K562 (cell line): Measurements from ENCODE around the gene KNTC1.

Experiments used
- BRF1 ChIP-seq: IDR thresholded peaks from 3 replicates; pipeline ENCODE4 v1.6.1; 2011; ENCODE audit warnings: borderline replicate concordance, mild to moderate bottlenecking; ENCODE audit not compliant: insufficient read length; ENCODE audit errors: extremely low read depth
- CBX3 ChIP-seq, 2 experiments: IDR thresholded peaks; 1 replicate in 1 of 2; 2 replicates in 1 of 2; pipeline ENCODE4 v1.6.1; 2012; ENCODE audit warnings: inconsistent platforms in 2 of 2, low read length in 2 of 2, borderline replicate concordance in 1 of 2, control low read depth in 1 of 2
- FOXM1 ChIP-seq, 2 experiments: fragments of 450-650 bp in 1 of 2; sonication (generic) in 1 of 2; formaldehyde crosslinking in 1 of 2; IDR thresholded peaks; 2 replicates each; pipeline versions ENCODE4 v1.6.1 to v1.9.0; 2017 to 2022; ENCODE audit warnings: low read depth in 2 of 2, mild to moderate bottlenecking in 2 of 2, missing genetic modification reagents in 1 of 2, moderate library complexity in 1 of 2
- GTF2E2 ChIP-seq: fragments of 200-800 bp; sonication (Bioruptor generic); IDR thresholded peaks from 2 replicates; pipeline ENCODE4 v1.6.1; 2016; ENCODE audit warnings: missing genetic modification characterization, missing compliant biosample characterization
- RNF2 ChIP-seq: sonication (generic); IDR thresholded peaks from 2 replicates; pipeline ENCODE4 v1.6.1; 2016
- SIN3A ChIP-seq, 2 experiments: fragments of 150-350 bp in 1 of 2; IDR thresholded peaks; 2 replicates each; pipeline ENCODE4 v1.6.1; 2011 to 2016; ENCODE audit warnings: borderline replicate concordance in 2 of 2, low read depth in 2 of 2, low read length in 2 of 2, mild to moderate bottlenecking in 2 of 2, moderate library complexity in 2 of 2; ENCODE audit not compliant: control insufficient read depth in 1 of 2
- SMAD3 ChIP-seq: fragments of 450-650 bp; formaldehyde crosslinking; conservative IDR thresholded peaks from 2 replicates; pipeline ENCODE4 v1.4.0; 2020; ENCODE audit warnings: mild to moderate bottlenecking
- U2AF2 ChIP-seq: fragments of 200-400 bp; formaldehyde crosslinking; optimal IDR thresholded peaks from 2 replicates; pipeline ENCODE3; 2017; ENCODE audit warnings: low read depth, mild to moderate bottlenecking, low read length
- ZC3H4 ChIP-seq: sonication (generic); formaldehyde crosslinking; IDR thresholded peaks from 2 replicates; pipeline ENCODE4 v1.9.0; 2021; ENCODE audit warnings: missing genetic modification reagents, borderline replicate concordance
- ZKSCAN8 ChIP-seq: fragments of 200-800 bp; sonication (Bioruptor generic); IDR thresholded peaks from 2 replicates; pipeline ENCODE4 v1.6.1; 2016; ENCODE audit warnings: missing genetic modification characterization, missing compliant biosample characterization
- ZNF696 ChIP-seq: fragments of 250-450 bp; sonication (Bioruptor Pico); conservative IDR thresholded peaks from 2 replicates; pipeline ENCODE4 v1.4.0; 2020; ENCODE audit warnings: mild to moderate bottlenecking, moderate library complexity
- TF ChIP-seq, protein P1 (sequence below), 3 experiments: IDR thresholded peaks in 2 of 3; conservative IDR thresholded peaks in 1 of 3; 2 replicates each; pipeline ENCODE4 v1.5.1; 2011 to 2012; ENCODE audit warnings: low read length in 3 of 3, mild to moderate bottlenecking in 3 of 3, control low read depth in 2 of 3, improper control_type of control experiment in 1 of 3, inconsistent platforms in 1 of 3, low read depth in 1 of 3, mixed read lengths in 1 of 3, moderate library complexity in 1 of 3; ENCODE audit not compliant: insufficient read depth in 2 of 3
- TF ChIP-seq, protein P2 (sequence below): sonication (generic); formaldehyde crosslinking; IDR thresholded peaks from 2 replicates; pipeline ENCODE4 v1.8.0; 2023; ENCODE audit warnings: mild to moderate bottlenecking, missing genetic modification reagents

DNA sequence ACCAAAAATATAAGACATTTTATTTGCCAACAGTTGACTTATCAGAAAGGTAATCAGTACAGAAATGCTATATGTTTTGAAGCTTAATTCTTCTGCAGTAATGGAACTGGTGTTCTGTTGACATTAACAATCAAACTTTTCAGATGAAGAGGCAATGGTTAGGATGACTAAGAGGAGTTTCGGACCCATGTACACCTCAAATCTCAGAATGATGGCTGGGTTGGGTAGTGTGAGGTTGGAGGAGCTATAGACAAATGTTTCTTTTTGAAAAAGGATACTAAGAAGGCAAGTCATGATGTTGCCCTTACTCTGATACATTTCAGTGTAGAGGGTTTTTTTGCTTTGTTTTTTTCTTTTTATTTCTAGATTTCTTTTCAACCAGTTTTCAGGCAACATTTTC is 66.9 kb downstream of the KNTC1 start:
- TF ChIP-seq ZNF696 (CRISPR knock-in tag) = no peak
- TF ChIP-seq CBX3 (IDR thresholded peaks at IDR 0.05; ENCODE audit: borderline replicate concordance in 1 of 2, low read length in 2 of 2) = no peak
- TF ChIP-seq ZKSCAN8 (CRISPR knock-in tag) = no peak
- no peak for TF ChIP-seq FOXM1 (IDR thresholded peaks at IDR 0.05; ENCODE audit: low read depth)
- TF ChIP-seq FOXM1 (CRISPR knock-in tag; IDR thresholded peaks at IDR 0.05; ENCODE audit: low read depth) = no peak
- no peak for TF ChIP-seq RNF2
- TF ChIP-seq, protein P1, sequence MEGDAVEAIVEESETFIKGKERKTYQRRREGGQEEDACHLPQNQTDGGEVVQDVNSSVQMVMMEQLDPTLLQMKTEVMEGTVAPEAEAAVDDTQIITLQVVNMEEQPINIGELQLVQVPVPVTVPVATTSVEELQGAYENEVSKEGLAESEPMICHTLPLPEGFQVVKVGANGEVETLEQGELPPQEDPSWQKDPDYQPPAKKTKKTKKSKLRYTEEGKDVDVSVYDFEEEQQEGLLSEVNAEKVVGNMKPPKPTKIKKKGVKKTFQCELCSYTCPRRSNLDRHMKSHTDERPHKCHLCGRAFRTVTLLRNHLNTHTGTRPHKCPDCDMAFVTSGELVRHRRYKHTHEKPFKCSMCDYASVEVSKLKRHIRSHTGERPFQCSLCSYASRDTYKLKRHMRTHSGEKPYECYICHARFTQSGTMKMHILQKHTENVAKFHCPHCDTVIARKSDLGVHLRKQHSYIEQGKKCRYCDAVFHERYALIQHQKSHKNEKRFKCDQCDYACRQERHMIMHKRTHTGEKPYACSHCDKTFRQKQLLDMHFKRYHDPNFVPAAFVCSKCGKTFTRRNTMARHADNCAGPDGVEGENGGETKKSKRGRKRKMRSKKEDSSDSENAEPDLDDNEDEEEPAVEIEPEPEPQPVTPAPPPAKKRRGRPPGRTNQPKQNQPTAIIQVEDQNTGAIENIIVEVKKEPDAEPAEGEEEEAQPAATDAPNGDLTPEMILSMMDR (IDR thresholded peaks at IDR 0.05 in 2 of 3, conservative IDR thresholded peaks at IDR 0.05 in 1 of 3; ENCODE audit: insufficient read depth in 2 of 3, low read depth in 1 of 3, low read length in 3 of 3) = no peak
- TF ChIP-seq SIN3A (IDR thresholded peaks at IDR 0.05; ENCODE audit: borderline replicate concordance in 2 of 2, control insufficient read depth in 1 of 2, low read depth in 2 of 2, low read length in 2 of 2) = no peak
- no peak for TF ChIP-seq SMAD3 (CRISPR knock-in tag)
- no peak for TF ChIP-seq BRF1
- TF ChIP-seq, protein P2, sequence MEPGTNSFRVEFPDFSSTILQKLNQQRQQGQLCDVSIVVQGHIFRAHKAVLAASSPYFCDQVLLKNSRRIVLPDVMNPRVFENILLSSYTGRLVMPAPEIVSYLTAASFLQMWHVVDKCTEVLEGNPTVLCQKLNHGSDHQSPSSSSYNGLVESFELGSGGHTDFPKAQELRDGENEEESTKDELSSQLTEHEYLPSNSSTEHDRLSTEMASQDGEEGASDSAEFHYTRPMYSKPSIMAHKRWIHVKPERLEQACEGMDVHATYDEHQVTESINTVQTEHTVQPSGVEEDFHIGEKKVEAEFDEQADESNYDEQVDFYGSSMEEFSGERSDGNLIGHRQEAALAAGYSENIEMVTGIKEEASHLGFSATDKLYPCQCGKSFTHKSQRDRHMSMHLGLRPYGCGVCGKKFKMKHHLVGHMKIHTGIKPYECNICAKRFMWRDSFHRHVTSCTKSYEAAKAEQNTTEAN (CRISPR knock-in tag) = no peak
- TF ChIP-seq U2AF2 = no peak
- no peak for TF ChIP-seq GTF2E2 (tag)
- no peak for TF ChIP-seq ZC3H4 (CRISPR knock-in tag)
